DND-41 (cell line): ENCODE measurements around the gene GNG12.

Experiments
- EZH2 ChIP-seq: IDR thresholded peaks from 3 replicates; pipeline ENCODE4 v1.6.1; 2012; ENCODE audit warnings: borderline replicate concordance, low read depth, mild to moderate bottlenecking, moderate library complexity, low read length, inconsistent platforms; ENCODE audit not compliant: severe bottlenecking
- TF ChIP-seq, protein P1 (sequence below): IDR thresholded peaks from 2 replicates; pipeline ENCODE4 v1.5.1; 2012; ENCODE audit warnings: borderline replicate concordance, low read length, moderate library complexity, mild to moderate bottlenecking; ENCODE audit not compliant: poor library complexity, severe bottlenecking; ENCODE audit errors: extremely low read depth

DNA sequence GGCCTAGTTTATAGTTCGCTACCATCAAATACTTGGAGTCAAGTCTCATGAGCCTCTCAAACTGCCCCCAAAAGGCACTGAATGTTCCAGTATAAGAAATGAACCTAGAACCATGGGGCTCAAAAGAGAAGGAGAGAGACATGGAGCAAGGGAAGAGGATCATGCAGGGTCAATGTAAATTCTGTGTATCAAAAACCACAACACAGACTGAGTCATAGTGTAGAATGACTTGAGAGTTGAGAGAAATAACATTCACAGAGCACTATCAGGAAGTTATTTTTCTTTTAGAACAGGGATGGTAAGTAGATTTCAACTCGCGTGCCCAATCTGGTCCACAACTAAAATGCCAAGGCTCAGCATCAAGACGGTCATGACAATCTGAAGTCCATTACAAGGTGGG lies 59.8 kb downstream of the GNG12 start:
- TF ChIP-seq, protein P1, sequence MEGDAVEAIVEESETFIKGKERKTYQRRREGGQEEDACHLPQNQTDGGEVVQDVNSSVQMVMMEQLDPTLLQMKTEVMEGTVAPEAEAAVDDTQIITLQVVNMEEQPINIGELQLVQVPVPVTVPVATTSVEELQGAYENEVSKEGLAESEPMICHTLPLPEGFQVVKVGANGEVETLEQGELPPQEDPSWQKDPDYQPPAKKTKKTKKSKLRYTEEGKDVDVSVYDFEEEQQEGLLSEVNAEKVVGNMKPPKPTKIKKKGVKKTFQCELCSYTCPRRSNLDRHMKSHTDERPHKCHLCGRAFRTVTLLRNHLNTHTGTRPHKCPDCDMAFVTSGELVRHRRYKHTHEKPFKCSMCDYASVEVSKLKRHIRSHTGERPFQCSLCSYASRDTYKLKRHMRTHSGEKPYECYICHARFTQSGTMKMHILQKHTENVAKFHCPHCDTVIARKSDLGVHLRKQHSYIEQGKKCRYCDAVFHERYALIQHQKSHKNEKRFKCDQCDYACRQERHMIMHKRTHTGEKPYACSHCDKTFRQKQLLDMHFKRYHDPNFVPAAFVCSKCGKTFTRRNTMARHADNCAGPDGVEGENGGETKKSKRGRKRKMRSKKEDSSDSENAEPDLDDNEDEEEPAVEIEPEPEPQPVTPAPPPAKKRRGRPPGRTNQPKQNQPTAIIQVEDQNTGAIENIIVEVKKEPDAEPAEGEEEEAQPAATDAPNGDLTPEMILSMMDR = no peak
- TF ChIP-seq EZH2 = no peak
